Liver (tissue), 9 donors: Measurements from ENCODE around the gene PLEKHA7. TPM values are rescaled to one million over a fixed set of nuclear protein-coding genes. Genes with fewer than 3 reads are reported as not detected.

Experiments
- DNase-seq: peaks from one replicate; pipeline ENCODE4 v3.0.0-alpha.2; 2017; ENCODE audit warnings: low spot score
- H3K27ac ChIP-seq, 2 donors: one replicate each; pipeline ENCODE4 v1.7.0; 2013; ENCODE audit warnings: inconsistent platforms in 2 of 2, low read length in 2 of 2, control low read depth in 1 of 2, low read depth in 1 of 2, mild to moderate bottlenecking in 1 of 2
- H3K27me3 ChIP-seq, 4 donors: one replicate each; pipeline versions ENCODE4 v1.6.1 to v1.7.0; 2013; ENCODE audit warnings: low read length in 3 of 4, inconsistent platforms in 1 of 4, mild to moderate bottlenecking in 1 of 4, moderate library complexity in 1 of 4; ENCODE audit not compliant: control insufficient read depth in 4 of 4, insufficient read depth in 4 of 4
- H3K36me3 ChIP-seq, 4 donors: one replicate each; pipeline versions ENCODE4 v1.6.1 to v1.7.0; 2013; ENCODE audit warnings: low read length in 3 of 4, mild to moderate bottlenecking in 3 of 4, low read depth in 1 of 4, moderate library complexity in 1 of 4; ENCODE audit not compliant: control insufficient read depth in 4 of 4, insufficient read depth in 3 of 4
- H3K4me1 ChIP-seq, 4 donors: one replicate each; pipeline versions ENCODE4 v1.6.1 to v1.7.0; 2013; ENCODE audit warnings: low read length in 3 of 4, mild to moderate bottlenecking in 3 of 4, moderate library complexity in 1 of 4; ENCODE audit not compliant: control insufficient read depth in 4 of 4, insufficient read depth in 4 of 4
- H3K4me3 ChIP-seq, 3 donors: one replicate each; pipeline versions ENCODE4 v1.6.1 to v1.7.0; 2013; ENCODE audit warnings: low read length in 3 of 3, control low read depth in 1 of 3, low read depth in 1 of 3, mild to moderate bottlenecking in 1 of 3
- H3K9ac ChIP-seq, 2 donors: one replicate each; pipeline ENCODE4 v1.7.0; 2013; ENCODE audit warnings: low read length in 2 of 2, mild to moderate bottlenecking in 2 of 2, moderate library complexity in 2 of 2, control low read depth in 1 of 2, low read depth in 1 of 2
- H3K9me3 ChIP-seq, 4 donors: one replicate each; pipeline versions ENCODE4 v1.6.1 to v1.7.0; 2013; ENCODE audit warnings: low read length in 3 of 4; ENCODE audit not compliant: control insufficient read depth in 4 of 4
- EGR1 ChIP-seq, 2 donors: IDR thresholded peaks; 2 replicates each; pipeline ENCODE4 v1.6.1; 2016 to 2018; ENCODE audit warnings: antibody characterized with exemption in 2 of 2, low read depth in 2 of 2
- FOXA1 ChIP-seq: IDR thresholded peaks from 2 replicates; pipeline ENCODE4 v1.6.1; 2016; ENCODE audit warnings: antibody characterized with exemption
- FOXA2 ChIP-seq: IDR thresholded peaks from 2 replicates; pipeline ENCODE4 v1.6.1; 2016; ENCODE audit warnings: antibody characterized with exemption
- GABPA ChIP-seq, 2 donors: IDR thresholded peaks in 1 of 2; conservative IDR thresholded peaks in 1 of 2; 2 replicates each; pipeline ENCODE4 v1.6.1; 2016; ENCODE audit warnings: antibody characterized with exemption in 2 of 2, mild to moderate bottlenecking in 1 of 2, moderate library complexity in 1 of 2
- HNF4A ChIP-seq, 2 donors: conservative IDR thresholded peaks; 2 replicates each; pipeline ENCODE4 v1.6.1; 2016; ENCODE audit warnings: antibody characterized with exemption in 2 of 2, mild to moderate bottlenecking in 2 of 2
- HNF4G ChIP-seq: IDR thresholded peaks from 2 replicates; pipeline ENCODE4 v1.6.1; 2016; ENCODE audit warnings: antibody characterized with exemption
- JUND ChIP-seq, 2 donors: IDR thresholded peaks; 2 replicates each; pipeline ENCODE4 v1.6.1; 2016; ENCODE audit warnings: antibody characterized with exemption in 2 of 2
- NR2F2 ChIP-seq: IDR thresholded peaks from 2 replicates; pipeline ENCODE4 v1.6.1; 2016; ENCODE audit warnings: antibody characterized with exemption
- RAD21 ChIP-seq, 2 donors: IDR thresholded peaks; 2 replicates each; pipeline ENCODE4 v1.6.1; 2016; ENCODE audit warnings: antibody characterized with exemption in 2 of 2, mild to moderate bottlenecking in 2 of 2
- RXRA ChIP-seq, 2 donors: IDR thresholded peaks; 2 replicates each; pipeline ENCODE4 v1.6.1; 2017 to 2018; ENCODE audit warnings: antibody characterized with exemption in 2 of 2, mild to moderate bottlenecking in 1 of 2
- SP1 ChIP-seq: IDR thresholded peaks from 2 replicates; pipeline ENCODE4 v1.6.1; 2018; ENCODE audit warnings: antibody characterized with exemption, mild to moderate bottlenecking
- TAF1 ChIP-seq: conservative IDR thresholded peaks from 2 replicates; pipeline ENCODE4 v1.6.1; 2016; ENCODE audit warnings: antibody characterized with exemption, mild to moderate bottlenecking
- YY1 ChIP-seq: IDR thresholded peaks from 2 replicates; pipeline ENCODE4 v1.6.1; 2016; ENCODE audit warnings: antibody characterized with exemption, mild to moderate bottlenecking
- WGBS: extraction: QIAGEN DNeasy Blood & Tissue Kit; methylation state at CpG from one replicate; pipeline ENCODE4 v1.1.7; 2013; 5-methylcytosine and 5-hydroxymethylcytosine counted together
- polyA plus RNA-seq, 2 donors: library from polyadenylated mRNA; stranded (reverse) in 1 of 2; unstranded in 1 of 2; fragments of 200-250 nt in 1 of 2; fragments of >200 nt in 1 of 2; fragmentation: Nextera tagmentation in 1 of 2; extraction: Ambion mirVana in 1 of 2; gene quantifications; one replicate each; pipeline versions ENCODE4 v1.2.1 to v1.2.3, GENCODE V29; 2013 to 2015
- total RNA-seq, 2 donors: library from RNA; depleted of rRNA; stranded (reverse); fragments of >200 nt; gene quantifications; one replicate each; pipeline ENCODE4 v1.2.3, GENCODE V29; 2014
- TF ChIP-seq, protein P1 (sequence below): IDR thresholded peaks from 2 replicates; pipeline ENCODE4 v1.6.1; 2016; ENCODE audit warnings: antibody characterized with exemption
- TF ChIP-seq, protein P2 (sequence below): IDR thresholded peaks from 2 replicates; pipeline ENCODE4 v1.6.1; 2016; ENCODE audit warnings: antibody characterized with exemption
- TF ChIP-seq, protein P3 (sequence below): IDR thresholded peaks from 2 replicates; pipeline ENCODE4 v1.6.1; 2016; ENCODE audit warnings: antibody characterized with exemption
- TF ChIP-seq, protein P4 (sequence below): fragments of 150-350 bp; IDR thresholded peaks from 2 replicates; pipeline ENCODE4 v1.5.1; 2017; ENCODE audit warnings: improper control_type of control experiment, low read depth, low read length; ENCODE audit not compliant: missing input control
- TF ChIP-seq, protein P5 (sequence below): IDR thresholded peaks from 2 replicates; pipeline ENCODE4 v1.6.1; 2016; ENCODE audit warnings: antibody characterized with exemption, mild to moderate bottlenecking
- donor health status: healthy.
- donor health status: healthy.
- donor health status: healthy.
- donor health status: healthy.
- donor health status: healthy.

The PLEKHA7 gene
- total and polyA plus RNA-seq, 4 donors: 6.1 to 28.8 (median 8.5) TPM

DNA sequence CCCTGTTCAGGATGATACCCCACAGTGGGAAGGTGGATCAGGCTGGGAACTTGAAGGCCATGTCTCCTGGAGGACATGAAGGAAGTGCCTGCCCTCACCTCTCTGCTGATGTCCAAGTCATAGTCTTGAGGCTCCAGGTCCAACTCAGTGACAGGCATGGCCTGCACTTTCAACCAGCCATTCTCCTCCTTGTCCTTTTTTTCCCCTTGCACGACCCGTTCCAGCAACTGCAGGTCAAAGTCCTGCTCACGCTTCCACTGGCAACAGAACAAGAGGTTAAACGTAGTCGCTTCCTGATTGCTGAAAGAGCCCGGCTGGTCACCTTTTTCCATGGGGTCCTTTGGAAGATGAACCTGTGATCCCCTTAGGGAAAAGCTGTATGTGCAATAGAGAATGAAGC is 228.1 kb downstream of the PLEKHA7 start:
- Histone ChIP-seq H3K27ac (peak overlapping the region; percentile 50 to 52), H3K9ac (no peak overlapping the region), H3K4me3 (no peak overlapping the region), H3K4me1 (peaks cover 21 to 58% (median 45%) of the 10 kb centered on the region in 4 donors), H3K9me3 (no peaks in the 10 kb centered on the region), H3K27me3 (no peaks in the 10 kb centered on the region), H3K36me3 (peaks cover 0 to 2% (median under 1%) of the 10 kb centered on the region in 4 donors)
- TF ChIP-seq, protein P1, sequence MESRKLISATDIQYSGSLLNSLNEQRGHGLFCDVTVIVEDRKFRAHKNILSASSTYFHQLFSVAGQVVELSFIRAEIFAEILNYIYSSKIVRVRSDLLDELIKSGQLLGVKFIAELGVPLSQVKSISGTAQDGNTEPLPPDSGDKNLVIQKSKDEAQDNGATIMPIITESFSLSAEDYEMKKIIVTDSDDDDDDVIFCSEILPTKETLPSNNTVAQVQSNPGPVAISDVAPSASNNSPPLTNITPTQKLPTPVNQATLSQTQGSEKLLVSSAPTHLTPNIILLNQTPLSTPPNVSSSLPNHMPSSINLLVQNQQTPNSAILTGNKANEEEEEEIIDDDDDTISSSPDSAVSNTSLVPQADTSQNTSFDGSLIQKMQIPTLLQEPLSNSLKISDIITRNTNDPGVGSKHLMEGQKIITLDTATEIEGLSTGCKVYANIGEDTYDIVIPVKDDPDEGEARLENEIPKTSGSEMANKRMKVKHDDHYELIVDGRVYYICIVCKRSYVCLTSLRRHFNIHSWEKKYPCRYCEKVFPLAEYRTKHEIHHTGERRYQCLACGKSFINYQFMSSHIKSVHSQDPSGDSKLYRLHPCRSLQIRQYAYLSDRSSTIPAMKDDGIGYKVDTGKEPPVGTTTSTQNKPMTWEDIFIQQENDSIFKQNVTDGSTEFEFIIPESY: peak; percentile 37
- no peak for TF ChIP-seq TAF1
- TF ChIP-seq NR2F2: no peak
- TF ChIP-seq SP1: peak; percentile 95
- TF ChIP-seq RAD21 (IDR thresholded peaks at IDR 0.05): no peak
- TF ChIP-seq, protein P2, sequence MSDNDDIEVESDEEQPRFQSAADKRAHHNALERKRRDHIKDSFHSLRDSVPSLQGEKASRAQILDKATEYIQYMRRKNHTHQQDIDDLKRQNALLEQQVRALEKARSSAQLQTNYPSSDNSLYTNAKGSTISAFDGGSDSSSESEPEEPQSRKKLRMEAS: peak; percentile 89
- TF ChIP-seq YY1: peak; percentile 53
- TF ChIP-seq HNF4A (conservative IDR thresholded peaks at IDR 0.05): peak; percentile 94 to 96
- peak; percentile 79 for TF ChIP-seq HNF4G
- peak in 1 of 2 donors; percentile 69 for TF ChIP-seq EGR1 (IDR thresholded peaks at IDR 0.05; ENCODE audit: low read depth in 2 of 2)
- TF ChIP-seq RXRA (IDR thresholded peaks at IDR 0.05): peak; percentile 90 to 93
- TF ChIP-seq GABPA (IDR thresholded peaks at IDR 0.05 in 1 of 2, conservative IDR thresholded peaks at IDR 0.05 in 1 of 2): peak in 1 of 2 donors; percentile 16
- TF ChIP-seq FOXA2: peak; percentile 59
- TF ChIP-seq FOXA1: peak; percentile 23
- peak in 1 of 2 donors; percentile 44 for TF ChIP-seq JUND (IDR thresholded peaks at IDR 0.05)
- TF ChIP-seq, protein P3, sequence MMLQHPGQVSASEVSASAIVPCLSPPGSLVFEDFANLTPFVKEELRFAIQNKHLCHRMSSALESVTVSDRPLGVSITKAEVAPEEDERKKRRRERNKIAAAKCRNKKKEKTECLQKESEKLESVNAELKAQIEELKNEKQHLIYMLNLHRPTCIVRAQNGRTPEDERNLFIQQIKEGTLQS: no peak
- no peak for DNase-seq
- WGBS: 22% methylated on average over 6 of the region's 6 CpGs

DNA sequence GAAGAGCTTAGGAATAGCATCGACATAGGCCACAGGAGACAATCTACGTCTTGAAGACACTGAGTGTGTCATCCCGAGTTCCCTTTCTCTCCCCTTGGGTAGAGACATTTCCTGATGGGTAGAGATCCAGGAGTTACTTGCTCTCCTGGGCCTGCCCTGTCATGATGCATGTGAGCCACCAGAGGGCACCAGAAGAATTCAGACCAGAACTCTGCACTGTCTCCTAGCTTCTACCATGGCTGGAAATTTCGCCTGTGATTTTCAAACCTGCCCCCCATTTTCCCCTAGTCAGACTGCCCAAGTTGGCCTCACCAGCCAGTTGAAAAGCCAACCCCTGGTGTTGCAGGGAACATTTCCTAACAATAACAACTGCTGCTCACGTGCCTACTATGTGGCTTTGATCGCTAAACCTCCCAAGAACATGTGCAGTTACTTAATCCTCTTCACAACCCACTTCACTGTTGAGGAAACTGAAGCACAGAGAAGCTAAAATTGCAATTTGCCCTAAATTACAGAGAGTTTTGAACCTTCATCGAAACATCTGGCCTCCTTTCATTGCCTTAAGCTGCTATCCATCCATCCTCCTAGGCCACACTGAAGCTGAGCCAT is 228.6 kb downstream of the PLEKHA7 start:
- DNase-seq: peak; percentile 64
- TF ChIP-seq, protein P4, sequence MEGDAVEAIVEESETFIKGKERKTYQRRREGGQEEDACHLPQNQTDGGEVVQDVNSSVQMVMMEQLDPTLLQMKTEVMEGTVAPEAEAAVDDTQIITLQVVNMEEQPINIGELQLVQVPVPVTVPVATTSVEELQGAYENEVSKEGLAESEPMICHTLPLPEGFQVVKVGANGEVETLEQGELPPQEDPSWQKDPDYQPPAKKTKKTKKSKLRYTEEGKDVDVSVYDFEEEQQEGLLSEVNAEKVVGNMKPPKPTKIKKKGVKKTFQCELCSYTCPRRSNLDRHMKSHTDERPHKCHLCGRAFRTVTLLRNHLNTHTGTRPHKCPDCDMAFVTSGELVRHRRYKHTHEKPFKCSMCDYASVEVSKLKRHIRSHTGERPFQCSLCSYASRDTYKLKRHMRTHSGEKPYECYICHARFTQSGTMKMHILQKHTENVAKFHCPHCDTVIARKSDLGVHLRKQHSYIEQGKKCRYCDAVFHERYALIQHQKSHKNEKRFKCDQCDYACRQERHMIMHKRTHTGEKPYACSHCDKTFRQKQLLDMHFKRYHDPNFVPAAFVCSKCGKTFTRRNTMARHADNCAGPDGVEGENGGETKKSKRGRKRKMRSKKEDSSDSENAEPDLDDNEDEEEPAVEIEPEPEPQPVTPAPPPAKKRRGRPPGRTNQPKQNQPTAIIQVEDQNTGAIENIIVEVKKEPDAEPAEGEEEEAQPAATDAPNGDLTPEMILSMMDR: peak; percentile 97
- TF ChIP-seq, protein P5, sequence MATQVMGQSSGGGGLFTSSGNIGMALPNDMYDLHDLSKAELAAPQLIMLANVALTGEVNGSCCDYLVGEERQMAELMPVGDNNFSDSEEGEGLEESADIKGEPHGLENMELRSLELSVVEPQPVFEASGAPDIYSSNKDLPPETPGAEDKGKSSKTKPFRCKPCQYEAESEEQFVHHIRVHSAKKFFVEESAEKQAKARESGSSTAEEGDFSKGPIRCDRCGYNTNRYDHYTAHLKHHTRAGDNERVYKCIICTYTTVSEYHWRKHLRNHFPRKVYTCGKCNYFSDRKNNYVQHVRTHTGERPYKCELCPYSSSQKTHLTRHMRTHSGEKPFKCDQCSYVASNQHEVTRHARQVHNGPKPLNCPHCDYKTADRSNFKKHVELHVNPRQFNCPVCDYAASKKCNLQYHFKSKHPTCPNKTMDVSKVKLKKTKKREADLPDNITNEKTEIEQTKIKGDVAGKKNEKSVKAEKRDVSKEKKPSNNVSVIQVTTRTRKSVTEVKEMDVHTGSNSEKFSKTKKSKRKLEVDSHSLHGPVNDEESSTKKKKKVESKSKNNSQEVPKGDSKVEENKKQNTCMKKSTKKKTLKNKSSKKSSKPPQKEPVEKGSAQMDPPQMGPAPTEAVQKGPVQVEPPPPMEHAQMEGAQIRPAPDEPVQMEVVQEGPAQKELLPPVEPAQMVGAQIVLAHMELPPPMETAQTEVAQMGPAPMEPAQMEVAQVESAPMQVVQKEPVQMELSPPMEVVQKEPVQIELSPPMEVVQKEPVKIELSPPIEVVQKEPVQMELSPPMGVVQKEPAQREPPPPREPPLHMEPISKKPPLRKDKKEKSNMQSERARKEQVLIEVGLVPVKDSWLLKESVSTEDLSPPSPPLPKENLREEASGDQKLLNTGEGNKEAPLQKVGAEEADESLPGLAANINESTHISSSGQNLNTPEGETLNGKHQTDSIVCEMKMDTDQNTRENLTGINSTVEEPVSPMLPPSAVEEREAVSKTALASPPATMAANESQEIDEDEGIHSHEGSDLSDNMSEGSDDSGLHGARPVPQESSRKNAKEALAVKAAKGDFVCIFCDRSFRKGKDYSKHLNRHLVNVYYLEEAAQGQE: no peak
- TF ChIP-seq, protein P2: no peak
- peak; percentile 58 for TF ChIP-seq YY1
- no peak for TF ChIP-seq RXRA (IDR thresholded peaks at IDR 0.05)
- TF ChIP-seq HNF4G: peak; percentile 16
- TF ChIP-seq EGR1 (IDR thresholded peaks at IDR 0.05; ENCODE audit: low read depth in 2 of 2): no peak
- TF ChIP-seq RAD21 (IDR thresholded peaks at IDR 0.05): peak; percentile 95
- no peak for TF ChIP-seq FOXA2
- TF ChIP-seq JUND (IDR thresholded peaks at IDR 0.05): no peak
- no peak for TF ChIP-seq GABPA (IDR thresholded peaks at IDR 0.05 in 1 of 2, conservative IDR thresholded peaks at IDR 0.05 in 1 of 2)

More for the DNA sequence above, 228.6 kb downstream of the PLEKHA7 start:
- H3K9me3 ChIP-seq: no peaks in the 10 kb centered on the region
- no peak overlapping the region for H3K4me3 ChIP-seq
- no peak overlapping the region for H3K9ac ChIP-seq
- WGBS: 50% methylated on average over 7 of the region's 7 CpGs
- peaks cover 21 to 56% (median 44%) of the 10 kb centered on the region in 4 donors for H3K4me1 ChIP-seq
- H3K27ac ChIP-seq: peak overlapping the region; percentile 50 to 52
- no peaks in the 10 kb centered on the region for H3K27me3 ChIP-seq
- H3K36me3 ChIP-seq: peaks cover 0 to 2% (median 0%) of the 10 kb centered on the region in 4 donors
